ENCODE data around the gene OPTC.
A peak's percentile ranks its signal among the peaks of the same experiment; 100 is the strongest.

OPTC gene

DNA sequence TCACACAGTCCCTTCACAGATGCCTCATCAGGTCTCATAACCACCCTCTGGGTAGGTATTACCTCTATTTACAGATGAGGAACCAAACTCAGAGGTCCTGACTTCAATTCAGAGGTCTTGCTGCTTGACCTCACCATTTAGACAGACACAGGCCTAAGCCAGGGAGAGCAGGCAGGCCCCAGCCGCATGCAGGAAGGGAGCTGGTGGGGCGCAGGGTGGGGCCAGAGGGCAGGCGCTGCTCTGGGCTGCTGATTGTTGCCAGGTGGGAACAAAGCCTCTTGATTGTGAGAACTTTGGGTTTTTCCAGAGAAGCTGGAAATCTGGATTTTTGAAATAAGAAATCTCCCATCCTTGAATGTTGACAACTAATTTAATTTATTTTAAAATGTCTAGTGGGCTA lies 38.2 kb upstream of the OPTC start:
- TF ChIP-seq, protein P1, sequence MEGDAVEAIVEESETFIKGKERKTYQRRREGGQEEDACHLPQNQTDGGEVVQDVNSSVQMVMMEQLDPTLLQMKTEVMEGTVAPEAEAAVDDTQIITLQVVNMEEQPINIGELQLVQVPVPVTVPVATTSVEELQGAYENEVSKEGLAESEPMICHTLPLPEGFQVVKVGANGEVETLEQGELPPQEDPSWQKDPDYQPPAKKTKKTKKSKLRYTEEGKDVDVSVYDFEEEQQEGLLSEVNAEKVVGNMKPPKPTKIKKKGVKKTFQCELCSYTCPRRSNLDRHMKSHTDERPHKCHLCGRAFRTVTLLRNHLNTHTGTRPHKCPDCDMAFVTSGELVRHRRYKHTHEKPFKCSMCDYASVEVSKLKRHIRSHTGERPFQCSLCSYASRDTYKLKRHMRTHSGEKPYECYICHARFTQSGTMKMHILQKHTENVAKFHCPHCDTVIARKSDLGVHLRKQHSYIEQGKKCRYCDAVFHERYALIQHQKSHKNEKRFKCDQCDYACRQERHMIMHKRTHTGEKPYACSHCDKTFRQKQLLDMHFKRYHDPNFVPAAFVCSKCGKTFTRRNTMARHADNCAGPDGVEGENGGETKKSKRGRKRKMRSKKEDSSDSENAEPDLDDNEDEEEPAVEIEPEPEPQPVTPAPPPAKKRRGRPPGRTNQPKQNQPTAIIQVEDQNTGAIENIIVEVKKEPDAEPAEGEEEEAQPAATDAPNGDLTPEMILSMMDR (IDR thresholded peaks at IDR 0.05; ENCODE audit: low read depth, low read length) = no peak

DNA sequence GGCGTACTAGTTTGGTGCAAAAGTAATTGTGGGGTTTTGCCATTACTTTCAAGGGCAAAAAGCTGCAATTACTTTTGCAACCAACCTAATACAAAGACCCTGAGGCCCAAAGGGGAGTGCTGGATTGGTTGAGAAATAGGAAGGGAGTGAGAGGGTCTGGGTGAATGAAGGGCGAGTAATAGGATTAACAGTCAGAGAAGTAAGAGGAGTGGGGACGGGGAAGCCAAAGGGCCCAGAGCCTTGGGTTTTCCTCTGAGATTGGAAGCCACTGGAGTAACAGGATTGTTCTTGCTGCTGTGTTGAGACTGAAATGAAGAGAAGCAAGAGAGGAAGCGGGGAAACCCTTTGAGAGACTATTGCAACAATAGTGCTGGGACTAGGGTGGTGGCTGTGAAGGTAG lies 37.4 kb upstream of the OPTC start:
- no peak overlapping the region for H3K27ac ChIP-seq
- DNase-seq = peak; percentile 56
- TF ChIP-seq, protein P1 (IDR thresholded peaks at IDR 0.05; ENCODE audit: low read depth, low read length) = no peak
- no peaks in the 10 kb centered on the region for H3K36me3 ChIP-seq
- H3K27me3 ChIP-seq (ENCODE audit: insufficient read depth, low read depth, severe bottlenecking) = no peaks in the 10 kb centered on the region
- no peak overlapping the region for H3K4me3 ChIP-seq (ENCODE audit: low read depth, low read length)
- H3K9me3 ChIP-seq (ENCODE audit: severe bottlenecking) = no peaks in the 10 kb centered on the region

More for the DNA sequence above, 38.2 kb upstream of the OPTC start:
- H3K36me3 ChIP-seq = no peaks in the 10 kb centered on the region
- no peaks in the 10 kb centered on the region for H3K9me3 ChIP-seq (ENCODE audit: severe bottlenecking)
- DNase-seq = no peak
- H3K4me3 ChIP-seq (ENCODE audit: low read depth, low read length) = no peak overlapping the region
- H3K27ac ChIP-seq = no peak overlapping the region
- H3K27me3 ChIP-seq (ENCODE audit: insufficient read depth, low read depth, severe bottlenecking) = no peaks in the 10 kb centered on the region

DNA sequence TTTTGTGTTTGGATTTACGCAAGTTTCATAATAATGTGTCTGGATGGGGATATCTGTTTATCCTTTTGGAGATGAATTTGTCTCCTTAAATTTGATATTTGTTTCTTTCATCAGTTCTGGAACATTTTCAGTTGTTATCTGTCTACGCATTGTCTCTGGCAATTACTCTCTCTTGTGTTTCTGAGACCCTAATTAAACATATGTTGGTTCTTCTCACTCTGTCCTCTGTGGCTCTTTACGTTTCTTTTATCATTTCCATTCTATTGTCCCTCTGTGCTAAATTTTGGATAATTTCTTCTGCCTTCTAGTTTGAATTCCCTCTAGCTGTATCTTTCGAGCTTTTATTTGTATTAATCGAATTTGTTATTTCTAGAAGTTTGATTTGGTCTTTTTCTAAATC lies 35.9 kb upstream of the OPTC start:
- H3K9me3 ChIP-seq (ENCODE audit: severe bottlenecking) = no peaks in the 10 kb centered on the region
- no peaks in the 10 kb centered on the region for H3K27me3 ChIP-seq (ENCODE audit: insufficient read depth, low read depth, severe bottlenecking)
- H3K4me3 ChIP-seq (ENCODE audit: low read depth, low read length) = no peak overlapping the region
- H3K27ac ChIP-seq = no peak overlapping the region
- H3K36me3 ChIP-seq = no peaks in the 10 kb centered on the region
- no peak for DNase-seq
- TF ChIP-seq, protein P1 (IDR thresholded peaks at IDR 0.05; ENCODE audit: low read depth, low read length) = no peak

DNA sequence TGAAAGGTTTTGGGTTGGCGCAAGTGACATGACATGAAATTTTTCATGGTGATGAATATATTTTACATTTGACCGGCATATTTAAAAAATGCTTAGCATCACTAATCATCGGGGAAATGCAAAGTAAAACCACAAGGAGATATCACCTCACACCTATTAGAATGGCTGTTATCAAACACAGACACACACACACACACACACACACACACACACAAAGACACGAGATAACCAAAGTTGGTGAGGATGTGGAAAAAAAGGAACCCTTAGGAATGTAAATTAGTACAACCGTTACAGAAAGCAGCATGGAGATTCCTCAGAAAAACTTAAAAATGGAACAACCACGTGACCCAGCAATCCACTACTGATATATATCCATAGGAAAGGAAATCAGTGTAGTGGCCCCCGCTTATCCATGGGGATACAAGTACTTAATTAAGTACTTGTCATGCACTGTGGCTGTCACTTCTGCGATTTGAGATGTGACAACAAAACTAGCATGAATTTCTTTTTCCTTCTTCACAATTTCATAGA lies 34.2 kb upstream of the OPTC start:
- TF ChIP-seq, protein P1 (IDR thresholded peaks at IDR 0.05; ENCODE audit: low read depth, low read length) = no peak
- no peak for DNase-seq
- H3K36me3 ChIP-seq = no peaks in the 10 kb centered on the region

DNA sequence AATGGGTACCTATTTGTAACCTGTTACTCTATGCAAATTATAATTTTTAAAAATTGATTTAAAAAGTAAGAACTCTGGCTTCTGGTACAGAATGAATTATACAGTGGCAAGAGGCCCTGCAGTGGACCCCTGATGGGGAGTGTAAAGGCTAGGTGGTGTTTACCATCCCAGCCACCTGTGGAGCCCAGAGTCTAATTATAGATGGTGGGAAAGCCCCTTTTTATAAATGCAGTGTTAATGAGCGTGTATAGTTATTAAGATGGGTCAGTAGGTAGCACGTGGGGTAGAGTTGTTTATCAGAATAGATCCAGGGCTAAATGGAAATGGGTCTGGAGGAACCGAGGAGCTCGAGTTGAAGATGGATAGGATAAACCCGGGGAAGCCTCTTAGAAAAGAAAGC lies 32.2 kb upstream of the OPTC start:
- DNase-seq = no peak
- TF ChIP-seq, protein P1 (IDR thresholded peaks at IDR 0.05; ENCODE audit: low read depth, low read length) = no peak
- Histone ChIP-seq H3K4me3 (ENCODE audit: low read depth, low read length) (no peak overlapping the region), H3K27me3 (ENCODE audit: insufficient read depth, low read depth, severe bottlenecking) (no peaks in the 10 kb centered on the region), H3K9me3 (ENCODE audit: severe bottlenecking) (no peaks in the 10 kb centered on the region), H3K36me3 (no peaks in the 10 kb centered on the region), H3K27ac (no peak overlapping the region)

More for the DNA sequence above, 34.2 kb upstream of the OPTC start:
- Histone ChIP-seq H3K27ac (no peak overlapping the region), H3K27me3 (ENCODE audit: insufficient read depth, low read depth, severe bottlenecking) (no peaks in the 10 kb centered on the region), H3K4me3 (ENCODE audit: low read depth, low read length) (no peak overlapping the region), H3K9me3 (ENCODE audit: severe bottlenecking) (no peaks in the 10 kb centered on the region)

DNA sequence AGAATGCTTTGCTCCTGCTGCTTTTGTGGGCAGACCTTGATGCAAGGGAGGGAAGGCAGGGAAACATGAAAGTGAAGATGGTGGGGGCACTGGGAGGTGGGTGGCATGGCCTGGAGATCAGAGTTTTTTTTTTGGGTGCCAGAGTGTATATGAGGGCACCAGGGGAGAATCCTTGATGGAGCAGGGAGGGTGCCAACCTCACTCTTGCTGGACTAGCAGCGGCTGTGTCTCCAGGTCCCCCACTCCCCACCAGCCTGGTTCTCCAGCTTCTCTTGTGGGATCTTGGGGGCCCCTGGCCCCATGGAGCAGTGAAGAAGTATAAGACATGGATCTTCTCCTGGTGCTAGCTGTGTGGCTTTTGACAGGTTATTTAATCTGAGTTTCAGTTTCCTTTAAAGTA lies 31.8 kb upstream of the OPTC start:
- Histone ChIP-seq H3K4me3 (ENCODE audit: low read depth, low read length) (no peak overlapping the region), H3K27ac (no peak overlapping the region), H3K9me3 (ENCODE audit: severe bottlenecking) (no peaks in the 10 kb centered on the region), H3K27me3 (ENCODE audit: insufficient read depth, low read depth, severe bottlenecking) (no peaks in the 10 kb centered on the region), H3K36me3 (no peaks in the 10 kb centered on the region)
- no peak for DNase-seq
- TF ChIP-seq, protein P1 (IDR thresholded peaks at IDR 0.05; ENCODE audit: low read depth, low read length) = no peak

Measured in WERI-Rb-1 (cell line).